Erythroblast (primary cell): ENCODE measurements around the gene FOXO6.
A peak's percentile ranks its signal among the peaks of the same experiment; 100 is the strongest.

ENCODE experiments used
- DNase-seq, 2 experiments: peaks; one replicate each; lab custom pipeline; 2025; lab: John Stamatoyannopoulos, UW
- GATA1 ChIP-seq: IDR thresholded peaks from 2 replicates; pipeline ENCODE4 v1.6.1; 2011; ENCODE audit warnings: low read depth, mild to moderate bottlenecking, control low read depth, low read length, moderate library complexity
- POLR2A ChIP-seq: IDR thresholded peaks from 2 replicates; pipeline ENCODE4 v1.6.1; 2011; ENCODE audit warnings: mild to moderate bottlenecking, low read length

The FOXO6 gene

DNA sequence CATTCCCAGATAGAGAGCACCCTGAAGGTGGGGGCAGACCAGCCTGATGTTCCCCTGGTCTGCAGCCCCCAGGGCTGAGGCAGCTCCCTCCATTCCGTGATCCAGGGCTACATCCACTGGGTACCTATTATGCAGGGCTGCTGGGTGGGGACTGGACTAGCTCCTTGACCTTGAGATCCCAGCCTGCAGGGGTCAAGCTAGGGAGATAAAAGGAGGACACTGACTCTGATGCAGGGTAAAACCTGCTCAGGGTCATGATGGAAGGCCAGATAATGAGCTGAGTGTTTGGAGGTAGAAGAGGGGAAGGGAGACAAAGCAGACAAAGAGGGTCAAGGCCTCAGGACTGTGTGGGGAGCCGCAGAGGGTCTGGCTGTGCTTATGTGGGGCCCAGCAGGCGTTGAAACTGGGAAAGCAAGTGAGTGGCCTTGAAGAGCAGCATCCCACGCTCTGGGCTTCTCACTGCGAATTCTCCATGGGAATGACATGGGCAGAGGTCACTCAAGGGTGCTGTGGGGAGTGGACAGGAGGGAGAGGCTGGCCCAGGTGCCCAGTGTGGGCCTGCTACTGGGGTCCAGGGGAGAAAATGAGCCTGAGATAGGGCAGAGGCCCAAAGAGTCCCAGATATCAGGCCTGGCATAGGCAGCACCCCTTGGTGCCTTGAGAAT is 9.7 kb downstream of the FOXO6 start:
- DNase-seq: no peak
- TF ChIP-seq POLR2A (no peak), GATA1 (no peak)

DNA sequence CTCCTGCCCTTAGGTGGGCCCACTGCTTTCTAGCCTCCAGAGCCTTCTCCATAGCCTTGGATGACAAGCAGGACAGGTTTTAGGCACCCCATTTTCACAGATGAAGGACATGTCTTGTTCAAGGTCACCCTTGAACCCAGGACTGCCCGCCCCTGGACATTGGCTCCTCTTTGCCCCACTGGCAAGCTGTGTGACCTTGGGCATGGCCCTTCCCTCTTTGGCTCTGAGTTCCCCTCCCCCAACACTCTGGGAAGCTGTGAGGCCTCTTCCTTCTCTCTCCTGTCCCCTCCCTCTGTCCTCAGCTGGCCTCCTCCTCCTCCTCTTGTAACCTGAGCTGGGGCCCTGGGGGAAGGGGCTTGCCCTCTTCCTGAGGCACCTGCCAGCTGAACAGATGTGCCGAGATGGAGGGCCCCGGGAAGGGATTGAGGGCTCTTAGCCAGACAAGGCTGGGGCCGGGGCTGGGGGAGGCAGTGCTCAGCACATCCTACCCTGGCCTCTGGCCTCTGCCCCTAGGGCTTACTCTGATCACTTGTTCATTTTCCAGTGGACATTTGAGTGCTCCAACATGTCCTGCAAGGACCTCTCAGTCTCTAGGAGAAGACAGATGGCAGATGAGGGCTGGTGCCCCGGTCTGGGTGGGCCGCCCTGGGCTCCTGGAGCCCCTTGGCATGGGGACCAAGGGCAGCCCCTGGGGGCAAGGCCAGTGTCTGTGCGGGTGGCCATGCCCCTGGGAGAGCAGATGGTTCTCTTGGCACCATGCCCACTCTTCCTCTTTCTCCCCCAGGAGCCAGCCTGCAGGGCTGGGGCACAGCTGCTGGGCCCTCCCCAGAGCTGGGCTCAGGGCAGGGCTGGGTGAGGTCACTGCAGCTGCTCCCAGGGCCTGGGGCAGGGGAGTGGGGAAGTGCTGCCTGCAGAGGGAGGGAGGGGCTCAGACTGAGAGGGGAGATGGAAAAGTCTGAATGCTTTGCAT is 10.7 kb downstream of the FOXO6 start:
- no peak for DNase-seq
- TF ChIP-seq GATA1: no peak
- no peak for TF ChIP-seq POLR2A

DNA sequence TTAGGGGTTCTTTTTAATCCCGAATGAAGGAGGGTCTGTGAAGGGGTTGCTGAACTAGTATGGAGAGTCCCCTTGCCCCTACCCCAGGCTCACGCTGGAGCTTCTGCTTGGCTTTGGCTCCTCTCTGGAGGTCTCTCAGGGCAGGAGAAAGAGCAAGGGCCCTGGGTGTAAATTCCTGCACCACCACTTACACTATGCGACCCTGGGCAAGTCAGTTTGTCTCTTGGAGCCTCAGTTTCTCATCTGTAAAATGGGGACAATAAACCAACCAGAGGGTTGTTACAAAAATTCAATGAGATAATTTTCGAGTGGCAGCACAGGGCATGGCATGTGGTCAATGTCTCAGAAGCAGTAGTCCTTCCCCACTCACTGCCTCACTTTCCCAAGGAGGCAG is 11.4 kb downstream of the FOXO6 start:
- TF ChIP-seq GATA1 (no peak), POLR2A (no peak)
- DNase-seq: no peak

DNA sequence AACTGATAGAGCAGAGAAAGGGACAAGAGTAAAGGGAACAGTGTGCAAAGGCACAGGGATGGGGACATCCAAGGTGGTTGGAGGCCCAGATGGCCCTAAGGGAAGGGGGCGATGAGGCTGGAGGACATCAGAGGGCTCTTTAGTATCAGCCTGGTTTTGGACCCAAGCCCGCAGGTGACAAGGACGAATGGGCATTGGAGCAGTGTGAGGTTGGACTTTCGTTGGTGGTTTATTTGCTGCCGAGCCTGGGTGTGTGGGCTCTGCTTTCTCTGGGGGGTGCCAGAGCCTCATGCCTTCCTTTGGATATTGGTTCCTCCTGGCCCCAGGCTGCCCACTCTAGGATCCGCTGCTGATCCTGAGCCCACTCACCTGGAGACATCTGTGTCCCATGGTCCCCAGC is 12.1 kb downstream of the FOXO6 start:
- TF ChIP-seq GATA1: no peak
- TF ChIP-seq POLR2A: no peak
- no peak for DNase-seq

DNA sequence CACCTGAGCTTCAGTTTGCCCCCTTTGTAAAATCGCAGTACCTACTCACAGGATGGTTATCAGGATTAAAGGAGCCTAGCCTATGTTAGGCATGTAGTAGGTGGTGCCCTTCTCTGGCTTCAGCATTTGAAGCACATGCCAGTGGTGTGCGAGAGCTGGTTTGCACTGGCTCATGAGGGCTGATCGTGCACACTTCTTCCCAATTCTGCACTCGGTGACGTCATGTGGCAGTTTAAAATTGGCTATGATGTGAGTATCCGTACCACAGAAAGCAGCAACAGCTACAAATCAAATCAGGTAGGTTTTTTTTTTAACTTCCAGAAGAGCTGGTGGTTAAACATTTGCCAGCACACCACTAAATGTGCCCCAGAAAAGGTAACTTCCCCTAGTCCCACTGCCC is 13.5 kb downstream of the FOXO6 start:
- TF ChIP-seq POLR2A (no peak), GATA1 (no peak)
- no peak for DNase-seq

DNA sequence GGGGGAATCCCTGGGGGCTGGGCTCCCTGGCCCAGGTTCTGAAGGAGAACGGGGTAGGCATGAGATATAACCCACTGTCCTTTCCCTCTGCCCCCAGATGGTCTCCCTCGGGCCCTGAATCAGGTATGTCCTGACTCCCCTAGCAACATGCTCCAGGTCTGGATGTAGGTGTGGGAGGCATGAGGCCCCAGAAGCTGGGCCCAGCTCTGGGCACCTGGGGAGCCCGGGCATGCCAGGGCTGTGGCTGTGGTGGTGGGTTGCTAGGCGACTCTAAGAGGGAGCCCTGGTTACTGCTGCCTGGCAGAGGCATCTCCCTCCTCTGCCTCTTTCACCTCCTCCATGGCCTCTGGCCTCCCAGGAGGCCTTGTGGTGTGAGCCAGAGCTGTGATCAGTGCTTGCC is 16.2 kb downstream of the FOXO6 start:
- TF ChIP-seq POLR2A: no peak
- no peak for TF ChIP-seq GATA1
- DNase-seq: no peak

DNA sequence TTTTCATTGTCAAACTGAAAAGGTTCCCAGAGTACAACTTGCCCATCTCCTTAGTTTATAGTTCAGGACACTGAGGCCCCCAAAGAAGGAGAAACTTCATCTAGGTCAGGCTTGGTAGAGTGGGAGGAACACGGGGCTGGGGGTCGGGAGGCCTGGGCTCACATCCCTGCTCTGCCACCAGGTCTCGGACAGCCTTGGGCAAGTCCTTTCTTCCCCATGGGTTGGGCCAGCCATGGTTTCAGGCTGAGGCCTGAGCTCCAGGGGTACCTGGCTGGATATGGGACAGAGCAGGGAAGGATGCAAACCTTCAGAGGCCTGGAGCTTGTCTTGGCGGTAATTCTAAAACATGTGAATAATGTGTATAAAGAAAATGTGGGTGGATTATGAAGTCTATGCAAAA is 17.0 kb downstream of the FOXO6 start:
- DNase-seq: no peak
- no peak for TF ChIP-seq POLR2A
- TF ChIP-seq GATA1: no peak

DNA sequence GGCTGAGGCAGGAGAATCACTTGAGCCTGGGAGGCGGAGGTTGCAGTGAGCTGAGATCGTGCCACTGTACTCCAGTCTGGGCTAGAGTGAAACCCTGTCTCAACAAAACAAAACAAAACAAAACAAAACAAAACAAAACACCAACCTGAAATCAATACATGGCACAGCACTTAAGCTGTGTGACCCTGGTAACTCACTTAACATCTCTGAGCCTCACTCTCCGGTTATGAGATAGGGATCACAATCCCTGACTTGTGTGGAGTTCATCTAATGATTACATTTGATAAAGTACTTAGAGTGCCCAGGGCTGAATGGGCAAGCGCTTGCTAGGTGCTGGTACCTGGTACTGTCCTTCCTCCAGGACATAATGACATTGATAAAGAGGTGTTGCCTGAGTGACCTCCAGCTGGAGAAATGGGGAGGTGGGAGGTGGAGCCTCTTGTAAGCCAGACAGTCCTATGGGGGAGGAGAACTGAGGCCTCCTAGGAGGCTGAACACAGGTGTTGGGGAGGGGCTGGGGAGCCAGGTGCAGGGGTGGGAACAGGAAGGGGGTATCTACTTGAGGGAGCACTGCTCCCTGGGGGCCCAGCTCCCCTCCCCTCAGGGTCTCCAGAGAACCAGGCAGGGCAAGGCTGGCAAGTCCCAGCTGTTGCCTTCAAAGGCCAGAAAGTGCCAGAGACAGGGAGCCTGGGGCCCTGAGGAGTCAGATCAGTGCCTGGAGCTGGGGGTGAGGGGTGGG is 17.9 kb downstream of the FOXO6 start:
- TF ChIP-seq POLR2A: no peak
- no peak for TF ChIP-seq GATA1
- no peak for DNase-seq

DNA sequence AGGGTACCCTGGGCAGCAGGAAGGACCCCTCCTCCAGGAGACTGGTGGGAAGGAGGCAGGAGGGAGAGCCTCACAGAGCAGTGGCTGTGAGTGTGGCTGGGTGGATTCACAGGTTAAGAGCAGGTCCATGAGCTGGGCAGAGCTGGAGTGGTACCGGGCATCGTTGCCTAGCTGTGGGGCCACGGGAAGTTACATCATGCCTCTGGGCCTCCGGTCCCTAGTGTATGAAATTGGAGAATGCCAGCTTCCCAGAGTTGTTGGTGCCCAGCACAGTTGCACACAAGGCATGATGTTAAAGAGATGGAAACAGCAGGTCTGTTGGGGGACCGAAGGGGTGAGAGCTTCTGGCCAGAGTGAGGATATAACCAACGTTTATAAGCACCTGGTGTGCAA is 18.5 kb downstream of the FOXO6 start:
- DNase-seq: no peak
- TF ChIP-seq GATA1 (no peak), POLR2A (no peak)

DNA sequence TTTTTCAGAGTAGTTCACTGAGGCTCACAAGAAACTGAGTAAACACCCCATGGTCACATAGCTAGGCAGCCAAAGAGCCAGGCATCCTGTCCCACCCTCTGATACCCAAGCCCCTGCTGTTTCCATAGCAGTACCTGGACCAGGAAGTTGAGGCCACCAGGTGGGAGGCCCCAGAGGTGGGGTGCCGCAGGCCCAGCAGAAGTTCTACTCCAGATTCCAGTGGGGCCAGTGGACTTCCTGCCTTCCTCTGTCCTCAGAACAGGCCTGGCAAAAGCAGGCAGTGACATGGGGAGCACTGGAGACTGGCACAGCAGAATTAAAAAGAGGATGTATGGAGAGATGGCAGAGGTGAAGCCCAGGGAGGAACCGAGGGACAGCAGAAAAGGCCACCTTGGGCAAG is 19.0 kb downstream of the FOXO6 start:
- TF ChIP-seq POLR2A (no peak), GATA1 (no peak)
- no peak for DNase-seq

DNA sequence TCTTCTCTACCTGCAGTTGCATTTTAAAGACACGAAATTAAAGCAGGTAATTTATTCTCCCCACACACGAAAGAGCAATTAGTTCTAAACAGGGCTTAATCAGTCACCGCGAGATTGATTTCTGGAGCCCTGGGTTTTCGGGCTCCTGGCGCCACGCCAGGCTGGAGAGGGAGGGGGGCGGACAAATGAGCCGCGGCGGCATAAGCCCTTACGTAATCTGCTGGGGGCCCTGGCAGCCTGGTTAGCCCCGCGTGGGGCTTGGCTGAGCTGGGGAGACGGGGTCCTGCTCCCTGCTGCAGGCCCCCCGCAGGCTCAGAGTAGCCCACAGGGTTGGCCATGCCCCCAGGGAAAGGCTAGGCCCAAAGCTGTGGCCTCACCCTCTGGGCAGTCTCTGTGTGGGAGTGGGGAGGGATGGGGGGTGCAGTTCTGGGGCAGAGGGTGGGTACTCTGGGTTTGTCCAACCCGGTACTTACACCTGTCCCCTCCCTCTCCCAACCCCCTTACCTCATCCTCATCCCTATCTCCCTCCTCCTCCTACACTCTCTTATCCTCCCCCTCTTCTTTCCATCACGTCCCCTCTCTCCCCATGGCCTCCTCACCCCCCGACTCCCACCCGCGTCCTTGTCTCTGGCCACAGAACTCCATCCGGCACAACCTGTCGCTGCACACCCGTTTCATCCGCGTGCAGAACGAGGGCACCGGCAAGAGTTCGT is 19.9 kb downstream of the FOXO6 start:
- TF ChIP-seq GATA1 (no peak), POLR2A (no peak)
- peak; percentile 9 to 18 for DNase-seq

DNA sequence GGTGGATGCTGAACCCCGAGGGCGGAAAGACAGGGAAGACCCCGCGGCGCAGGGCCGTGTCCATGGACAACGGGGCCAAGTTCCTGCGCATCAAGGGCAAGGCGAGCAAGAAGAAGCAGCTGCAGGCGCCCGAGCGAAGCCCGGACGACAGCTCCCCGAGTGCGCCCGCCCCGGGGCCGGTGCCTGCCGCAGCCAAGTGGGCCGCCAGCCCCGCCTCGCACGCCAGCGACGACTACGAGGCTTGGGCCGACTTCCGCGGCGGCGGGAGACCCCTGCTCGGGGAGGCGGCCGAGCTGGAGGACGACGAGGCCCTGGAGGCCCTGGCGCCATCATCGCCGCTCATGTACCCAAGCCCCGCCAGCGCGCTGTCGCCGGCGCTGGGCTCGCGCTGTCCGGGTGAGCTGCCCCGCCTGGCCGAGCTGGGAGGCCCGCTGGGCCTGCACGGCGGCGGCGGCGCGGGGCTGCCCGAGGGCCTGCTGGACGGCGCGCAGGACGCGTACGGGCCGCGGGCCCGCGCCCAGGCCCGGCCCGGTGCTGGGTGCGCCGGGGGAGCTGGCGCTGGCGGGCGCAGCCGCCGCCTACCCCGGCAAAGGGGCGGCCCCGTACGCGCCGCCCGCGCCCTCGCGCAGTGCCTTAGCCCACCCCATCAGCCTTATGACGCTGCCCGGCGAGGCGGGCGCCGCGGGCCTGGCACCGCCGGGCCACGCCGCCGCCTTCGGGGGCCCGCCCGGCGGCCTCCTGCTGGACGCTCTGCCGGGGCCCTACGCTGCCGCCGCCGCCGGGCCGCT is 20.7 kb downstream of the FOXO6 start:
- TF ChIP-seq GATA1: no peak
- DNase-seq: peak; percentile 11 to 12
